Natural killer cell (primary cell): ENCODE results near the gene GPR37. TPM values are rescaled to one million over a fixed set of nuclear protein-coding genes. Genes with fewer than 3 reads are reported as not detected.

Experiments used
- ATAC-seq, 3 donors: fragments of 150-1000 bp in 2 of 3; fragments of 200-7000 bp in 1 of 3; cut with Tn5 transposase; 1 replicate in 1 of 3; 2 replicates in 2 of 3; pipeline ENCODE4 v1.10.0; 2021; ENCODE audit warnings: mild to moderate bottlenecking in 2 of 3, moderate library complexity in 2 of 3
- DNase-seq, 2 donors: peaks; one replicate each; pipeline versions ENCODE4 v3.0.0 to v3.0.0-alpha.2; 2013 to 2021; ENCODE audit warnings: mixed read lengths in 1 of 2
- H3K27ac ChIP-seq: one replicate; pipeline ENCODE4 v1.5.1; 2013; ENCODE audit warnings: mild to moderate bottlenecking, low read length
- H3K27me3 ChIP-seq: one replicate; pipeline ENCODE4 v1.6.1; 2013; ENCODE audit warnings: low read length; ENCODE audit not compliant: control insufficient read depth, insufficient read depth
- H3K36me3 ChIP-seq: one replicate; pipeline ENCODE4 v1.6.1; 2013; ENCODE audit warnings: low read length; ENCODE audit not compliant: control insufficient read depth, insufficient read depth
- H3K4me1 ChIP-seq: one replicate; pipeline ENCODE4 v1.6.1; 2013; ENCODE audit warnings: low read length; ENCODE audit not compliant: control insufficient read depth, insufficient read depth
- H3K4me3 ChIP-seq: one replicate; pipeline ENCODE4 v1.5.1; 2013; ENCODE audit warnings: low read length
- H3K9me3 ChIP-seq: one replicate; pipeline ENCODE4 v1.6.1; 2013; ENCODE audit warnings: low read length; ENCODE audit not compliant: control insufficient read depth, insufficient read depth
- H3K27ac Mint-ChIP-seq, 2 donors: one replicate each; pipeline ENCODE4 v1.8.0; 2022; ENCODE audit warnings: mild to moderate bottlenecking in 2 of 2, mixed read lengths in 2 of 2, moderate library complexity in 1 of 2
- H3K27me3 Mint-ChIP-seq, 2 donors: one replicate each; pipeline ENCODE4 v1.8.0; 2022; ENCODE audit warnings: low read depth in 2 of 2, mixed read lengths in 2 of 2
- H3K36me3 Mint-ChIP-seq: one replicate; pipeline ENCODE4 v1.8.0; 2022; ENCODE audit warnings: mixed read lengths
- H3K4me1 Mint-ChIP-seq, 2 donors: one replicate each; pipeline ENCODE4 v1.8.0; 2022; ENCODE audit warnings: mixed read lengths in 2 of 2
- H3K4me3 Mint-ChIP-seq: one replicate; pipeline ENCODE4 v1.8.0; 2022; ENCODE audit warnings: mild to moderate bottlenecking, moderate library complexity, mixed read lengths
- H3K9me3 Mint-ChIP-seq, 2 donors: one replicate each; pipeline ENCODE4 v1.8.0; 2022; ENCODE audit warnings: mixed read lengths in 2 of 2
- WGBS: methylation state at CpG from one replicate; pipeline ENCODE4 v1.1.7; 2013; ENCODE audit warnings: missing lambda C conversion rate; ENCODE audit not compliant: insufficient coverage; 5-methylcytosine and 5-hydroxymethylcytosine counted together
- intact Hi-C: fragments of 100-400 bp; cut with micrococcal nuclease; formaldehyde crosslinking; loops from one replicate; pipeline ENCODE4 v1.14.2; 2022
- total RNA-seq, 4 donors: library from RNA; stranded (reverse); fragments of 120-200 nt in 1 of 4; gene quantifications; one replicate each; pipeline versions ENCODE4 v1.2.3 to v1.2.4, GENCODE V29; 2013 to 2022
- TF ChIP-seq, protein P1 (sequence below): fragments of 200-600 bp; IDR thresholded peaks from one replicate; pipeline ENCODE4 v1.8.0; 2022; ENCODE audit warnings: antibody characterized with exemption

Gene GPR37
- total RNA-seq, 3 donors from 2014 or later (not counting 1 experiment from before 2014, with no cell fraction given), result not detected

- TF ChIP-seq, protein P1, sequence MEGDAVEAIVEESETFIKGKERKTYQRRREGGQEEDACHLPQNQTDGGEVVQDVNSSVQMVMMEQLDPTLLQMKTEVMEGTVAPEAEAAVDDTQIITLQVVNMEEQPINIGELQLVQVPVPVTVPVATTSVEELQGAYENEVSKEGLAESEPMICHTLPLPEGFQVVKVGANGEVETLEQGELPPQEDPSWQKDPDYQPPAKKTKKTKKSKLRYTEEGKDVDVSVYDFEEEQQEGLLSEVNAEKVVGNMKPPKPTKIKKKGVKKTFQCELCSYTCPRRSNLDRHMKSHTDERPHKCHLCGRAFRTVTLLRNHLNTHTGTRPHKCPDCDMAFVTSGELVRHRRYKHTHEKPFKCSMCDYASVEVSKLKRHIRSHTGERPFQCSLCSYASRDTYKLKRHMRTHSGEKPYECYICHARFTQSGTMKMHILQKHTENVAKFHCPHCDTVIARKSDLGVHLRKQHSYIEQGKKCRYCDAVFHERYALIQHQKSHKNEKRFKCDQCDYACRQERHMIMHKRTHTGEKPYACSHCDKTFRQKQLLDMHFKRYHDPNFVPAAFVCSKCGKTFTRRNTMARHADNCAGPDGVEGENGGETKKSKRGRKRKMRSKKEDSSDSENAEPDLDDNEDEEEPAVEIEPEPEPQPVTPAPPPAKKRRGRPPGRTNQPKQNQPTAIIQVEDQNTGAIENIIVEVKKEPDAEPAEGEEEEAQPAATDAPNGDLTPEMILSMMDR, result no peak
- Histone ChIP-seq H3K4me3 (no peak overlapping the region), H3K27ac (no peak overlapping the region), H3K9me3 (no peaks in the 10 kb centered on the region), H3K27me3 (no peaks in the 10 kb centered on the region), H3K36me3 (no peaks in the 10 kb centered on the region), H3K4me1 (no peaks in the 10 kb centered on the region)
- ATAC-seq, result no peak
- no peak for DNase-seq
- Mint-ChIP-seq H3K9me3 (peaks cover 0 to 2% of the 10 kb centered on the region in 2 donors), H3K4me3 (no peak overlapping the region), H3K27ac (no peak overlapping the region), H3K36me3 (no peaks in the 10 kb centered on the region), H3K27me3 (no peaks in the 10 kb centered on the region), H3K4me1 (no peaks in the 10 kb centered on the region)
- WGBS, result 60% methylated on average over 1 of the region's 1 CpG
- intact Hi-C loops, result no loop called here
Observed at GRCh38 chr7:124752310-124752709, 13.3 kb downstream of the GPR37 start.

DNA sequence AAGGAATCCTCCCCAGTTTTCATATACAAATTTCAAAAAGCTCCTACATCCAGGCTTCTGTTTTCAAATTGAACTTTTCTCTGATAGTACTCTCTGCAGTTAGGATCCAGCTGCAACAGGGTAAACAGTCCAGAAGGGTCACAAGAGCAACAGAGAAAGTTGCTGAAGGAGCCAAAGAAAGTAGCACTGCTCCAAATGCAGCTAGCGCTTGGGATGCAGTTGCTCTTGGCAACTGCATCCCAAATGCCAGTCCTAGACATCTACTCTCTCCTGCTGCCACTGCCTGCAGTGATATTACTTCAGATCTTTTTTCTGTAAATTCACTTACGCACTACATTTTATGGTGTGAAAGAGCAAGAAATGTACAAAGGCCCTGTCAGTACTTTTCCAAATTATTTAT is 14.6 kb downstream of the GPR37 start:
- WGBS, result 92% methylated on average over 1 of the region's 2 CpGs
- no peaks in the 10 kb centered on the region for H3K36me3 ChIP-seq
- H3K27me3 ChIP-seq, result no peaks in the 10 kb centered on the region
- no peaks in the 10 kb centered on the region for H3K4me1 ChIP-seq
- H3K4me3 ChIP-seq, result no peak overlapping the region
- peaks cover 0 to 2% of the 10 kb centered on the region in 2 donors for H3K9me3 Mint-ChIP-seq
- no peaks in the 10 kb centered on the region for H3K9me3 ChIP-seq
- H3K4me3 Mint-ChIP-seq, result no peak overlapping the region
- ATAC-seq, result no peak
- H3K4me1 Mint-ChIP-seq, result no peaks in the 10 kb centered on the region
- H3K27ac Mint-ChIP-seq, result no peak overlapping the region
- H3K27me3 Mint-ChIP-seq, result no peaks in the 10 kb centered on the region
- H3K36me3 Mint-ChIP-seq, result no peaks in the 10 kb centered on the region
- TF ChIP-seq, protein P1, result no peak
- intact Hi-C loops, result no loop called here
- H3K27ac ChIP-seq, result no peak overlapping the region
- no peak for DNase-seq

DNA sequence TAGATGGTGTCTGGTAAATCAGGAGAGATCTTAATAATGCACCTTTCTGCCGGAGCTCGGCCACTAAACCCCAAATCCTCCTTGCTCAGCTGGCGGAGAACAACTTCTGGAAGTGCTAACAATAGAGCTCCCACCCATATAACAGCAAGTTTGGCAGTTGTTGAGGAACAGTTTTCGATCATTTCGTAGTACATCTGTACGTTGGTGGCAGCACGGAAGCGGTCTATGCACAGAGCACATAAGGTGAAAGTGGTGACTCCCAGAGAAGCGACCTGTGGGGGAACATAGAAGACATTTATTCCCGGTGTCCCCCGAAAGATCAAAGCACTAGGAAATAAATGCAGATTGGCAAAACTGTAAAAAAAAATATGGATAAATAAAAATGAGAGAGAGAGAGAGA is 18.5 kb downstream of the GPR37 start:
- no peak overlapping the region for H3K4me3 ChIP-seq
- Mint-ChIP-seq H3K4me3 (no peak overlapping the region), H3K27ac (no peak overlapping the region), H3K4me1 (no peaks in the 10 kb centered on the region), H3K27me3 (no peaks in the 10 kb centered on the region), H3K36me3 (no peaks in the 10 kb centered on the region), H3K9me3 (peaks cover 2% of the 10 kb centered on the region in 2 donors)
- ATAC-seq (no peak), DNase-seq (no peak)
- TF ChIP-seq, protein P1, result no peak
- intact Hi-C loops, result no loop called here
- H3K27ac ChIP-seq, result no peak overlapping the region
- WGBS, result 91% methylated on average over 11 of the region's 11 CpGs
- H3K9me3 ChIP-seq, result no peaks in the 10 kb centered on the region
- no peaks in the 10 kb centered on the region for H3K4me1 ChIP-seq
- no peaks in the 10 kb centered on the region for H3K36me3 ChIP-seq
- no peaks in the 10 kb centered on the region for H3K27me3 ChIP-seq

GRCh38 chr7:124738639-124739038 is 27.0 kb downstream of the GPR37 start:
- TF ChIP-seq, protein P1, result no peak
- Histone ChIP-seq H3K36me3 (no peaks in the 10 kb centered on the region), H3K27ac (no peak overlapping the region), H3K4me1 (no peaks in the 10 kb centered on the region), H3K27me3 (no peaks in the 10 kb centered on the region), H3K9me3 (no peaks in the 10 kb centered on the region), H3K4me3 (no peak overlapping the region)
- no peak overlapping the region for H3K4me3 Mint-ChIP-seq
- intact Hi-C loops, result no loop called here
- no peaks in the 10 kb centered on the region for H3K4me1 Mint-ChIP-seq
- DNase-seq (no peak), ATAC-seq (no peak)
- H3K36me3 Mint-ChIP-seq, result no peaks in the 10 kb centered on the region
- H3K27me3 Mint-ChIP-seq, result no peaks in the 10 kb centered on the region
- 73% methylated on average over 3 of the region's 3 CpGs for WGBS
- H3K9me3 Mint-ChIP-seq, result peaks cover 2 to 11% of the 10 kb centered on the region in 2 donors
- H3K27ac Mint-ChIP-seq, result no peak overlapping the region
